Skeletal muscle tissue (tissue), 4 donors: ENCODE results near the gene EFCAB11. TPM values are rescaled to one million over a fixed set of nuclear protein-coding genes. Genes with fewer than 3 reads are reported as not detected.

Source experiments
- H3K27ac ChIP-seq: one replicate; pipeline ENCODE4 v1.7.0; 2013; ENCODE audit warnings: mild to moderate bottlenecking, low read depth, low read length, inconsistent platforms
- H3K27me3 ChIP-seq, 3 donors: one replicate each; pipeline ENCODE4 v1.7.0; 2013; ENCODE audit warnings: low read length in 3 of 3; ENCODE audit not compliant: control insufficient read depth in 3 of 3, insufficient read depth in 3 of 3
- H3K36me3 ChIP-seq, 3 donors: one replicate each; pipeline ENCODE4 v1.7.0; 2013; ENCODE audit warnings: low read length in 3 of 3; ENCODE audit not compliant: control insufficient read depth in 3 of 3, insufficient read depth in 3 of 3
- H3K4me1 ChIP-seq, 3 donors: one replicate each; pipeline ENCODE4 v1.7.0; 2013; ENCODE audit warnings: low read length in 3 of 3, mild to moderate bottlenecking in 3 of 3; ENCODE audit not compliant: control insufficient read depth in 3 of 3, insufficient read depth in 3 of 3
- H3K4me3 ChIP-seq, 3 donors: one replicate each; pipeline ENCODE4 v1.7.0; 2013; ENCODE audit warnings: low read length in 3 of 3
- H3K9ac ChIP-seq, 3 donors: one replicate each; pipeline ENCODE4 v1.7.0; 2013; ENCODE audit warnings: low read length in 3 of 3, mild to moderate bottlenecking in 3 of 3, moderate library complexity in 2 of 3, low read depth in 1 of 3
- H3K9me3 ChIP-seq, 3 donors: one replicate each; pipeline ENCODE4 v1.7.0; 2013; ENCODE audit warnings: low read length in 3 of 3; ENCODE audit not compliant: control insufficient read depth in 3 of 3
- total RNA-seq: library from RNA; depleted of rRNA; stranded (reverse); fragments of >200 nt; gene quantifications from one replicate; pipeline ENCODE4 v1.2.3, GENCODE V29; 2014
- donor health status: Osteomylitis.

Gene EFCAB11
- total RNA-seq, 1 donor from 2014 or later, result 7.3 TPM

DNA sequence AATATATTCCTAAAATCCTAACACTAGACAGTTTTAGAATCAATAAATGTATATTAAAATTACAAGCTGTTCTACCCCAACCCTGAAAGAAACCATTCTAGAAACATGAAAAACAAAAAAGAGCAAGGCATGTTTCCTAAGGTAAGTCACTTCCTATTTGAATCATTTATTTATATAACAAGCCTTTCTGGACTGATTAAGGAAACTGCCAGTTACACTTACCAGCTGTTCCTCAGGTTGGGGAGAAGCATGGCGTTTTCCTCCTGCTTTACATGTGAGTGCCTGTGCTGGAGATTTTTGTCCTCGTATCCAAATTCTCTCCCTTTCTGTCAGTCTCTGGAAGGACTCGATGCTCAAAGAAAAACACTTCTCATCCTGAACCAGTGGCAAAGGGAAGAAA is 183.3 kb downstream of the EFCAB11 start:
- Histone ChIP-seq H3K4me1 (peaks cover 0 to 8% (median 8%) of the 10 kb centered on the region in 3 donors), H3K9me3 (no peaks in the 10 kb centered on the region), H3K27ac (no peak overlapping the region), H3K36me3 (no peaks in the 10 kb centered on the region), H3K4me3 (no peak overlapping the region), H3K27me3 (no peaks in the 10 kb centered on the region), H3K9ac (no peak overlapping the region)

- Histone ChIP-seq H3K27me3 (no peaks in the 10 kb centered on the region), H3K36me3 (no peaks in the 10 kb centered on the region), H3K4me3 (no peak overlapping the region), H3K9me3 (no peaks in the 10 kb centered on the region), H3K27ac (no peak overlapping the region), H3K4me1 (no peaks in the 10 kb centered on the region), H3K9ac (no peak overlapping the region)
These were observed 186.7 kb downstream of the EFCAB11 start for GRCh38 chr14:89767861-89768268.

DNA sequence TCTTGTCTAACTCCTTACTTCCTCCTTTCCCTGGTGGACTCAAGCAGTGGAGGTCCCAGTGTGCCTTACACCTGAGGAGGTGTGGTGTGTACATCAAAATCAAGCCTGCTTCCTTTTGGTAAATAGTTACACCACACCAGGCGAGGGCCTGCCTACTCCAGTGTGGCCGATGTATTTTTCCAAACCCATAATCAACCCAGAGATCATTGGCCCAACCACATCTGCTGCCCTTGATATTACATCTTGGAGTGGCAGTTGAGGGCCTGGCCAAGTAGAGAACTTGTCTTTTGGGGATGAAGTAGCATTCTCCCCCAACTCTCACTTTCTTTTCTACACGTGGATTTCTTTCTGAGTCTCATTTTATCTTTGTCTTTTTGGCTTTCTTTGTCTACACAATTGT is 187.4 kb downstream of the EFCAB11 start:
- Histone ChIP-seq H3K4me1 (no peaks in the 10 kb centered on the region), H3K27ac (no peak overlapping the region), H3K4me3 (no peak overlapping the region), H3K9me3 (no peaks in the 10 kb centered on the region), H3K9ac (no peak overlapping the region), H3K27me3 (no peaks in the 10 kb centered on the region), H3K36me3 (no peaks in the 10 kb centered on the region)

DNA sequence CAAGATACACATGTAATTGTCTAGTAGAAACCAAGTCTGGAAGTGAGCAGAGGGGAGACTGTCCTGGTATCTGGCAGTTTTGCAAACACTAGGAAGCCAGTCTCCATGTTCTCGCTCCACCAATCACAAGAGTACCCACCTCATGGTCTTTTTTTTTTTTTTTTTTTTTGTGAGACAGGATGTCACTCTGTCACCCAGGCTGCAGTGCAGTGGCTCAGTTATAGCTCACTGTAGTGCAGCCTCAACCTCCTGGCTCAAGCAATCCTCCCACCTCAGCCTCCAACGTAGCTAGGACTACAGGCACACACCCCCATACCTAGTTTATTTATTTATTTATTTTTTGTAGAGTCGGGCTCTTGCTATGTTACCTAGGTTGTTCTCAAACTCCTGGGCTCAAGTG is 189.2 kb downstream of the EFCAB11 start:
- no peaks in the 10 kb centered on the region for H3K36me3 ChIP-seq
- no peaks in the 10 kb centered on the region for H3K4me1 ChIP-seq

DNA sequence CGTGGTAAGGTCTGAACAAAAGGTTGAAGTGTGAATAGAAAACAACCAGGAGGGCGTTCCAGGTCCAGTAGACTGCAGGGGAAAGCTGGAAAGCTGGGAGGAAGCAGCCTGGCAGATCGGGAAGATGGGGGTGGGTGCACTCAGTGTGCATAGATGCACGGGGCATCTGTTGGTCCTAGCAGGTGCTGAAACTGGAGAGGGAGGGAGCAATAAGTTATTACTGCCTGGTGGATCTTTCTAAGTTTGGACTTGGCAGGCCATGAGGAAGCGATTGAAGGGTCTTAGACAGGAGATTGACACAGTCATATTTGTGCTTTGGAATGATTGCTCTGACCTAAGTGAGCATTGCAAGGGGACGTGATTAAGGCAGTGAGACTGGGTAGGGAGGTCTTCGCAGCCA is 194.4 kb downstream of the EFCAB11 start:
- Histone ChIP-seq H3K27me3 (no peaks in the 10 kb centered on the region), H3K9me3 (no peaks in the 10 kb centered on the region), H3K4me3 (no peak overlapping the region), H3K27ac (no peak overlapping the region), H3K9ac (no peak overlapping the region), H3K4me1 (peaks cover 0 to 3% (median 3%) of the 10 kb centered on the region in 3 donors), H3K36me3 (no peaks in the 10 kb centered on the region)

More for the DNA sequence above, 189.2 kb downstream of the EFCAB11 start:
- Histone ChIP-seq H3K27me3 (no peaks in the 10 kb centered on the region), H3K4me3 (no peak overlapping the region), H3K27ac (no peak overlapping the region), H3K9ac (no peak overlapping the region), H3K9me3 (no peaks in the 10 kb centered on the region)

DNA sequence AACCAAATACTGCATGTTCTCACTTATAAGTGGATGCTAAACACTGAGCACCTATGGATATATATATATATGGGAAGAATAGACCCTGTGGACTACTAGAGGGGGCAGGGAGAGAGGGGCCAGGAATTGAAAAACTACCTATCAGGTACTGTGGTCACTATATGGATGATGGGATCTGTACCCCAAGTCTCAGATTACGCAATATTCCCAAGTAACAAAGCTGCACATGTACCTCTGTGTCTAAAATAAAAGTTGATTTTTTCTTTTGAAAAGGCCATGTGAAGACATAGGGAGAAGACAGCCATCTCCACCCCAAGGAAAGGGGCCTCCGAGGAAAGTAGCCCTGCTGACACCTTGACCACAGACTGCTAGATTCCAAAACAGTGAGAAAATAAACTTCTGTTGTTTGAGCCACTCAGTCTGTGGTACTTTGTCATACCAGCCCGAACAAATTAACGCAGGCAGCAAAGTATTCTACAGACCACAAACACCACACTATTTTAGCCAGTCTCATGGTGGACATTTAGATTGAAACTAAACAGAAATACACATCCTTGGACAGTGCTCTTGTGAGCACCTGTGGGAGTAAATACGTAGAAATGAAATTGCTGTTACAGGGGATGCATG is 197.1 kb downstream of the EFCAB11 start:
- H3K4me1 ChIP-seq, result peaks cover 3 to 5% (median 3%) of the 10 kb centered on the region in 3 donors

DNA sequence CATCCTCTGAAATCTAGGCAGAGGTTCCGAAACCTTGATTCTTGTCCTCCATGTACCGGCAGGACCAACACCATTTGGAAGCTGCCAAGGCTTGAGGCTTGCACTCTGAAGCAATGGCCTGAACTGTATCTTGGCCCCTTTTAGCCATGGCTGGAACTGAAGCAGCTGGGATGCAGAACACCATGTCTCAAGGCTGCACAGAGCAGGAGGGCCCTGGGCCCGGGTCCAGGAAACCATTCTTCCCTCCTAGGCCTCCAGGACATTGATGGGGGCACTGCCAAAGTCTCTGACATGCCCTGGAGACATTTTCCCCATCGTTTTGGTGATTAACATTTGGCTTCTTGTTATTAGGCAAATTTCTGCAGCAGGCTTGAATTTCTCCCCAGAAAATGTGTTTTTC is 198.7 kb downstream of the EFCAB11 start:
- H3K27ac ChIP-seq, result no peak overlapping the region
- H3K9ac ChIP-seq, result no peak overlapping the region
- H3K9me3 ChIP-seq, result no peaks in the 10 kb centered on the region
- H3K36me3 ChIP-seq, result no peaks in the 10 kb centered on the region
- H3K4me3 ChIP-seq, result no peak overlapping the region
- no peaks in the 10 kb centered on the region for H3K27me3 ChIP-seq
- peaks cover 3 to 5% (median 3%) of the 10 kb centered on the region in 3 donors for H3K4me1 ChIP-seq

More for the DNA sequence above, 197.1 kb downstream of the EFCAB11 start:
- Histone ChIP-seq H3K9me3 (no peaks in the 10 kb centered on the region), H3K9ac (no peak overlapping the region), H3K27me3 (no peaks in the 10 kb centered on the region), H3K4me3 (no peak overlapping the region), H3K36me3 (no peaks in the 10 kb centered on the region), H3K27ac (no peak overlapping the region)

- Histone ChIP-seq H3K4me1 (peaks cover 0 to 5% (median 0%) of the 10 kb centered on the region in 3 donors), H3K9ac (no peak overlapping the region), H3K27me3 (no peaks in the 10 kb centered on the region), H3K27ac (no peak overlapping the region), H3K4me3 (no peak overlapping the region), H3K9me3 (no peaks in the 10 kb centered on the region), H3K36me3 (no peaks in the 10 kb centered on the region)
These were observed 200.6 kb downstream of the EFCAB11 start for GRCh38 chr14:89753828-89754412.

DNA sequence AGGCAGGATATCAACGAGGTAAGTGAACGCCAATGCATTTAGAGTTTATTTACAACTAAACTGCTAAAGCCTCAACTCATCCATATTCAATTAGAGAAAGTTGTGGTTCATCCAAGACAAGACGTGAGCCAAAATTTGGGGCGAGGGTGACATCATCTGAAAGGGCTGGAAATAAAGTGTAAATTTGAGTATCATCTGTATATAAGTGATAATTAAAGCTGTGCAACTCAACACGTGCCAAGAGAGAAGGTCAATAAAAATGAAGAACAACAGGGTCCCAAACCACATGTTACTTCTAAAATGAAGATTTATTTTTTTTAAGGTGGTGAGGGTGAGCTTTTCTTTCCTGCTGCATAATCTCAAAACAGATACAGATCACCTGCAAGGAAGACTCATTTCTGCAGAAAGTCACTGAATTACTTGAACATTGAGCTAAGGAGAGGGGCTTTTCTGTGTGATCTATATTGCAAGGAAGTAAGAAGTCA is 203.6 kb downstream of the EFCAB11 start:
- Histone ChIP-seq H3K27ac (no peak overlapping the region), H3K36me3 (no peaks in the 10 kb centered on the region), H3K4me3 (no peak overlapping the region), H3K9me3 (peaks cover 0 to 3% (median 0%) of the 10 kb centered on the region in 3 donors), H3K4me1 (peaks cover 0 to 5% (median 0%) of the 10 kb centered on the region in 3 donors), H3K9ac (no peak overlapping the region), H3K27me3 (no peaks in the 10 kb centered on the region)

DNA sequence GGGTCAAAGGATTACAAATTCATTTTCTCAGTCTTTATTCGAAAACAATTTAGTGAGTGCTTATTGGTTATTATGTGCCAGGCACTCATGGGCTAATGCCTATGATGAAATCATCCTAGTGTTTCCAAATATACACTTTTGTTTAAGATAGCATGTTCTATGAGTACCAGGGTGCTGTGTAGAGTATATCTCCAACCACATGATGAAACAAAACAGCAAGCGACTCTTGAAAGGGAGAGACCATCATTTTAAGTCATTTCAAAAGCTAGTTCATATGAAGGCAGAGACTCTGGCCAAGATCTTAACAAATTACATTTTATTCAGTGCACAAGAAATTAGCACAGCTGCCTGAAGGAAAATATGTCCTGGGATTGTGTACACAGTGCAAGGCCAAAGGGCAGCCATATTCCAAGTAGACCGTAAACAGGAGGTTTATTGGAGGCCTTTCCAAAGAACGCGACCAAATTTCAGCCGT is 204.2 kb downstream of the EFCAB11 start:
- Histone ChIP-seq H3K27ac (no peak overlapping the region), H3K4me1 (peaks cover 0 to 5% (median 0%) of the 10 kb centered on the region in 3 donors), H3K9me3 (peaks cover 0 to 3% (median 0%) of the 10 kb centered on the region in 3 donors), H3K36me3 (no peaks in the 10 kb centered on the region), H3K4me3 (no peak overlapping the region), H3K27me3 (no peaks in the 10 kb centered on the region), H3K9ac (no peak overlapping the region)
